ENCODE data around the gene VDAC1.

- TF ChIP-seq CTCF (IDR thresholded peaks at IDR 0.05; ENCODE audit: borderline replicate concordance, extremely low read depth, low read length, poor library complexity, severe bottlenecking) = no peak
- TF ChIP-seq EZH2 (IDR thresholded peaks at IDR 0.05; ENCODE audit: borderline replicate concordance, low read depth, low read length, severe bottlenecking) = no peak
These were observed 1.3 kb upstream of the VDAC1 start for GRCh38 chr5:134006115-134006514.
